ENCODE results near the gene KIF7.
A peak's percentile ranks its signal among the peaks of the same experiment; 100 is the strongest.

The KIF7 gene

DNA sequence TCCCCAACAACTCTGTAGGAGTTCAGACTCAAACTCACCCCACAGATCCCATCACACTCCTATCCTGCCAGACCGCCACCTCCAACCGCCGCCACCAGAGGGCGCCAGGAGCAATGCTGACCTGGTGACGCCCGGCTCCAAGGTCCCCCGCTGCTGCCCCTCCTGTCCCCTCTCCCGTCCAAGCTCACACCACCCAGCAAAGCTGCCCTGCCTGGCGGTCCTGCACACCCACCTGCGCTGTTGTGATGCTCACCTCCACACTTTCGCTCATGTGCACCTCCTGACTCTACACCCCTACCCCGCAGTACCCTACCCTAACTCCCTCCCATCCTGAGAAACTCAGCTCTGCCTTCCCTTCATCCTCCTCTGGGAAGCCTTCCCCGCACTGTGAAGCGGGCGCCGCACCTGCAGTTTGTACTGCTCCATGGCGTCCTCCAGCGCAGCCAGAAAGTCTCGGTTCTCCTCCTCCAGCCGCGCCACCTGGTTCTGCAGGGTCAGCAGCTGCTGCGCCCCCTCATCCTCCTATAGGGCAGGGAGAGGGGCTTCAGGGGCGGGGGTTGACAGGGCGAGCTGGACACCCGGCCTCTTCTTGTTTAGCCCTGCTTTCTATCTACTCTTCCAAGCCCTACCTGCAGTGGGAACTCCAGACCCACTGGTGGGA is 7.9 kb downstream of the KIF7 start:
- DNase-seq (ENCODE audit: low read depth) = peak; percentile 52

DNA sequence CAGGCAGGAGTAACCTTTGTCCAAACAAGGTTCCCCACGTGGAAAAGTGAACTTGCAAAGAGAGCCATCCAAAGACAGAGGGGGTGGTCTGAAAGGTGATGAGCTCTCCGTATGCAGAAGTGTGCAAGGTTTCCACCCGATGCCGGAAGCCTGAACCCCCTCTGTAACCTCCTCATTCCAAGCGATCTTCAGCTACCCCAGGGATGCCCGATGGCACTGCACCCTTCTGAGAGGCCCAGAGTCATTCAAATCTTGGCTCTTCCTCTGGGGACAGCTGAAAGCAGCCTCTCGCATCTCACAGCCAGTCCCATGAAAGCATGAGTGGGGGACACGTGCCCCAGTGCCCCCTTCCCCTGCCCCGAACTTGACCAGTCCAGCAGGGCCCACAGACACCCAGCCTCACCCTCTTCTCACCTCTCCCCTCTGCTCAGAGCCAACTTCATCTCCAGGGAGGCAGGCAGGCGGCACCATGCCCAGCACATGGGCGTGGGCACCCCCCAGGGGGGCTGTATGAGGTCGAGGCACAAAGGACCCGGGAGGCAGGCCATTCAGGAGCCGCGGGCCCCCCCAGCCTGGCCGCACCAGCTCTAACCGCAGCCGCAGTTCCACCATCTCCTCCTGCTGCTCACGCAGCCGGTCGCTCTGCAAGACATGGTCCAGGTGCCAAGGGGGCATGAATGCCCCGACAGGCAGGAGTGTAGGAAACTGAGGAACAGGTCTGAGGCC is 8.7 kb downstream of the KIF7 start:
- DNase-seq (ENCODE audit: low read depth) = no peak

DNA sequence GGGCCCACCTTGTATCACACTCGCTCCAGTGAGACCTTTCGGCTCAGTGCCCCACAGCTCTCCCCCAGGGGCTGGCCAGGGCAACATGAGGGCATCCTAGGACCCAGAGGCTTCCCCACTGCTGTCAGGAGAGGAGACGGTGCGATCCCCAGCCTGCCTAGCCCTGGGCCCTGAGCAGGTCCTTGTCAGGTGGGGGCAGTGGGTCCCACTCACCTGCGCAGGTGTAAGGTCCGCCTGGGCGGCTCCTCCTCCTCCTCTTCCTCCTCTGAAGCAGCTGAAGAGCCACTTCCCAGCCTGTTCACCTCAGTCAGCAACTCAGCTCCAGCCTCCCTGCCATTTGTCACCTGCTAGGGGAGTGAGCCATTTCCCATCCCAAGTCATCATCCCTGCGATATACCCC is 9.6 kb downstream of the KIF7 start:
- DNase-seq (ENCODE audit: low read depth) = no peak

DNA sequence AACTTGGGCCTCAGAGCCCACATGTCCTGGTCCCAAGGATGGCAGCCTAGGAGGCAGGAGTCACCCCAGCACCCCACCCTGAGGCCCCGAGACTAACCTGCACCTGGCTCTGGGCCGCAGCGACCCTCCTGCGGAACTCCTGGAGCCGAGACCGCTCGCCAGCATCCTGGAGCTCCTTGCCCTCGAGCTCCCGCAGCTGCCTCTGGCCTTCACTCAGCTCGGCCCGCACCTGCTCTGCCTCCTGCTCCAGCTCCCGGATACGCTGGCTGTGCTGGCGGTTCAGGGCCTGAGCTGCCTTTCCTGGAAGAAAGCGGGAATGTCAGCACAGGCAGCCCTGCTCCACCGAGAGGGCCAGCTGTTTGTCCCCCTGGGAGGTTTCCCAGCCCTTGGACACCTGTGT is 13.2 kb downstream of the KIF7 start:
- DNase-seq (ENCODE audit: low read depth) = no peak

DNA sequence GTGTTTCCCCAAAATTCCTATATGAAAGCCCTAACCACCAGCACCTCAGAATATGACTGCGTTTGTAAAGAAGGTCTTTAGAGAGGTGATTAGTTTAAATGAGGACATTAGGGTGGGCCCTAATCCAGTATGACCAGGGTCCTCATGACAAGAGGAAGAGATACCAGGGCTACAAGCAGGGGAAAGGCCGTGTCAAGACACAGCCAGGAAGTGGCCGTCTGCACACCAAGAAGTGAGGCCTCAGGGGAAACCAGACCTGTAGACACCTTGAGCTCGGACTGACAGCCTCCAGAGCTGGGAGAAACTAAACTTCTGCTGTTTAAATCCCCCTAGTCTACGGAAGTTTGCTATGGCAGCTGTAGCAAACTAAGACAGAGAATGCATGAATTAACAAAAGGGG is 14.2 kb downstream of the KIF7 start:
- no peak for DNase-seq (ENCODE audit: low read depth)

DNA sequence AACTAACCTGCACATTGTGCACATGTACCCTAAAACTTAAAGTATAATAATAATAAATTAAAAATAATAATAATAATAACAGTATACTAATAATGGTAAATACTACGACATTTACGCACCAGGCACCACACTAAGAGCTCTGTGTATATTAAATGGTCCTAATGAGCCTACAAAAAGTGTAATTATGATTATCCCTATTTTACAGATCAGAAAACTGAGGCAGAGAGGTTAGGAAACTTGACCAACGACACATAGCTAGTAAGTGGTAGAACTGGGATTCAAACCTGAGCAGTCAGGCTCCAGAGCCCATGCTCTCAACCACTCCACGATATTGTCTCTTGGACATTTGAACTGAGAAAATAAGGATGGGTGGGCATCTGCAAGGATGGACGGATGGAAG is 15.0 kb downstream of the KIF7 start:
- no peak for DNase-seq (ENCODE audit: low read depth)

DNA sequence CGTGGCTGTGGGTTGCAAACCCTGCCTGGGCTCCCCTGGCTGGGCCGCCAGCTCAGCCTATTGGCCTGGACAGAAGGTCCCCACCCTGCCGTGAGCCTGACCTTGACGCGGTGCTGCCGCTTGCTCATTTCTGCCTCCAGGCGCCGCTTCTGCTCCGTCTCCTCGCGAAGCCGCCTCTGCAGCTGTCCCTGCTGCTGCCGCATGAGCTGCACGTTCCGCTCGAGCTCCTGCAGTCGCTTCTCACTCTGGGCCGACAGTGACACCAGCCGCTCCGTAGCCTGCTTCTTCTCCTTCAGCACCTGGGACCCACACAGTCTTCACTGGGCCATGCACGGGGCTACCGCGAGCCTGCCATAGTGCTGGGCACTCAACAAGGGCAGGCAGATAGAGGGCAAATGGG is 21.7 kb downstream of the KIF7 start:
- DNase-seq (ENCODE audit: low read depth) = no peak

DNA sequence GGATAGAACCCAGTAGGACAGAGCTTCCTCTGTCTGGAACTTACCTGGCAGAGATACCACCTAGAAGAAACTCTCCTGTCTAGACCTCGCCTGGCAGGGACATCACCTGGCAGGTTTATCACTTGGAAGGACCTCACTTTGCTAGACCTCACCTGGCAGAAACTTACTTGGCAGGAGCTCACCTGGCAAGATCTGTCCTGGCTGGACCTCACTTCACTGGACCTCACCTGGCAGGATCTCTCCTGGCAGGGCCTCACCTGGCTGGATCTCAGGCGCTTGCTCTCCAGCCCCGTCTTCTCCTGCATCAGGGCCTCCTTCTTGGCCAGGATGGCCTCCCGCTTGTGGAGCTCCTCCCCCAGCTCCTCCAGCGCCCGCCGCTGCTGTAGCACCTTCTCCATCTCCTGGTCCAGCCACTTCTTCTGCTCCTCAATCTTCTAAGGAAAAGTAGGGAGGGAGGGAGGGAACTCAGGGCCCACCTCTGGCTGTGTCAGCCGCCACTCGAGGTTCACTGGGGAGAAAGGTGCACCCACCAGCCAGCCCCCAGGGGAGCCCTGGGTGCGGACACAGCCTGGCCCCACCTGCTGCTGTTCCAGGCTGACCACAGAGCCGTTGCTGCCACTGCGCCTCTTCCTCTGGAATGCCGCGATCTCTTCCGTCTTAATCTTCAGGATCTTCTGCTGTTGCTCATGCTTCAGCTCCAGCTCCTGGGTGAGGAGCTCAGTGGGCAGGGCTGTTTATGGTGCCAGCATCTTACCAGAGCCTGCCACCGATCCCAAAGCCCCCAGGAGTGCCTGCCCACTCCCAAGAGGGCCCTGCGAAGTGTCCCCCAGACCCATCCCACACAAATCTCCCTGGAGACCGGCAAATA is 22.5 kb downstream of the KIF7 start:
- DNase-seq (ENCODE audit: low read depth) = no peak

DNA sequence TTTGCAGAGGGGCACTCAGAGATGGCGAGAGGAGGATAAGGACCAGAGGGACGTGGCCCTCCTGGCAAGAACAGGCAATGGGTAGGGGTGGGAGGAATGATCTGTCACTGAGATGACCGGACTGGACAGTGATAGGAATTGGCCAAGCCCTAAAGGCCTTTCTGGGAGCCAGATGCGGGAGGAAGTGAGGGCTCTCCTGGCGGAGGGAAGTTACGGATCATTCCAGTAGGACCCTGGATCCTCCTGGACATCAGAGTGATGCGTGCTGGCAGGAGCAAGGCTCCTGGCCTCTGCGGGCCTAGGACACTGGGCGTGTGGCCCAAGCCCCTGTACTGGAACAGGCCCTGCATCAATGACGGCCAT is 23.4 kb downstream of the KIF7 start:
- no peak for DNase-seq (ENCODE audit: low read depth)

DNA sequence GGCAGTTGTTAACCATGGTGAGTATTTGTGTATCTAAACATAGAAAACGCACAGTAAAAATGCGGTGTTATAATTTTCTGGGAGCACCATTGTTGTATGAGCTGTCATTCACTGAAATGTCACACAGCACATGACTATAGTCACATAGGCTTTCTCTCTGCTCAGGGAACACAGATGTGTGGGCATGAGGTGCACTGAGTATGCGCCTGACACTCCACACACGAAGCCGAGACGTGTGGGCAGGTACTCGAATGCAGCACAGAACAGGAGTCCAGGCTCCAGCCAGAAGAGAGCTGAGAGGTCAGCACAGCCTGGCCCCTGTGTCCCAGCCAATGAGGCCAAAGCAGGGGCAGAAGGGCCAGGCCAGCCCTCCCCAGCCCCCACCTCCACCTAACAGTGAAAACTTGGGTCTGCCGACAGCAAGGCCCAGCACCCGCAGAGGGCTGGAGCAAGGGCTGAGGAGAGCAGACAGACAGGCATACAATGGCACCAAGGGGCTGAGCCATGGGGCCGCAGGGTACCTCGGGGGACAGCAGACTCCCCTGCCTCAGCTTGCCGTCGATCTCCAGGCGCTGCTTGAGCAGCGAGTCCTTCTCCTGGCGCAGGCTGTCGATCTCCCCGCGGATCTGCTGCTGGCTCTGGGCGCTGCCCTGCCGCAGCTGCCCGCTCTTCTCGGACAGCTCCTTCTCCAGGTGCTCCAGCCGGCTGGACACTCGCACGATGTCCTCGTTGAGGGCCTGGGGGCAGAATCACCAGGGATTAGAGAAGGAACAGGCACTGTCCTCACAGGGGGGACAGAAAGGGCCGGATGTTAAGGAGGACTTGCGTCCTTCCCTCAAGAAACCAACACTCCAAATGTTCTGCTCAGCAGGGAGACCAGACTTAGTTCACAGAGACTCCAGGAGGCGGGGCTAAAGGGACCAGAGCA is 24.0 kb downstream of the KIF7 start:
- DNase-seq (ENCODE audit: low read depth) = no peak

DNA sequence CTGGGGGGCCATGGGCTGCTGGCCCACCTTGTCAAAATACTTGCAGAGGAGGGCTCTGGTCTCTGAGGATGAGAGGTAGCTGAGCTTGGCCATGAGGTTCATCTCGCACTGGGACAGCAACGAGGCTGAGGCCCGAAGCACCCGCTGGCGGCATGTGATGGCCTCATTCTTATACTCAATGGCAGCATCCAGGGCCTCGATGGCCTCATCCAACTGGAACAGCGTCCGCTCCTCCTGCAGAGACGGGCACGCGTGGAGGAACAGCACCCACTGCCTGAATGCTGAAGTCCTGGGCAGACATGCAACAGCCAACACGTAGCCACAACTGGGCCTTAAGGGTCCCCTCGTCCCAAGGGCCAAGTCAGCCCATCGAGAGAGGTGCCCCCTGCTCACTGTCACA is 25.0 kb downstream of the KIF7 start:
- no peak for DNase-seq (ENCODE audit: low read depth)

DNA sequence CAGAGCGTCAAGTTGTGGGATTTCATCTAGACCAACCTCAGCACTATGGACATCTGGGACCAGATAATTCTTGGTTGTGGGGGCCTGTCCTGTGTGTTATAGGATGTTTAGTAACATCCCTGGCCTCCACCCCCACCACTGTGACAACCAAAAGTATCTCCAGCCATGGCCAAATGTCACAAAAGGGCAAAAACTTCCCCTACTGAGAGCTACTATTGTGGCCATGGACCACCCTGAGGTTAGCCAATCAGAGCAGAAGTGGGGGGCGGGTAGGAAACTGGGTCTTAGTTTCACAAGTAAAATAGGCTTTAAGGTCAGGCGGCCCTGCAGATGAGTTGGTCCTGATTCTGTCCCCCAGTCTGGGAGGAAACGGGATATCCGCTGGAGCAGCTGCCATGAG is 25.4 kb downstream of the KIF7 start:
- DNase-seq (ENCODE audit: low read depth) = no peak

DNA sequence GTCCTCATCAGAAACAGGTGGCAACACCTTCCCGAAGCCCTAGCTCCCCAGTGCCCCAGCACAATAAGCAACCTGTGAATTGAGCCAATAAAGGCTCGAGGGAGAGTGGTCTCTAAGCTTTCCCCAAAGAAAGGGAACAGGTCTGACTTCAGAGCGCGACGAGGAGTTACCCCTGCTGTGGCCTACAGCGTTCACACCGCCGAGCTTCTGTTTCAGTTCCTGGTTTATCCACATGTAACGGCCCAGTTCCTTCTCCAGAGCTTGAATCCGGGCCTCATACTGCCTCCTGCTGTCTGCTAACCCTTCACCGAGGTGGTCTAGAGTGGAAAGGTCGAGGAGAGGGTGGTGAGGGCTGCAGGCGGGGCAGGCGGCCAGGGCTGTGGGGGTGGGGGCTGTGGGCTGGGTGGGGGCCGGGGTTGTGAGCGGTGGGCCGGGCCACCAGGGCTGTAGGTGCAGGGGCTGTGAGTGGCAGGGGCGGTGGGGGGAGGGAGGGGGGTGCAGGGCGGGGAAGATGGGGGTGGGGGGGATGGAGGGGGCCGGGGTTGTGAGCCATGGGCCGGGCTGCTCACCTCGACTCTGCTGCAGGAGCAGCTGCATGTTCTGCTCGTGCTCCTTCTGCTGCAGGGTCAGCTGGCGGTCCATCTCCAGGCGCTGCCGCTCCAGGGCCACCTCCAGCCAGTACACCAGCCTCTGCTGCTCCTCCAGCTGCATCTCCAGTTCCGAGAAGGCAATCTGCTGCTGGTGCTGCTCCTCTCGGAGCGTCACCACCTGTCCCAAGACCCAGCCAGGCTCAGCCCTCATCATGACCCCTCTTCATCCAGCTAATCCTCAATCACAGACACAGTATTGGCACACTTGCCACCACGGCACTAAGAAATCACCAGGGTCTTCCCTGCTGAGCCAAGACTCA is 26.2 kb downstream of the KIF7 start:
- no peak for DNase-seq (ENCODE audit: low read depth)

DNA sequence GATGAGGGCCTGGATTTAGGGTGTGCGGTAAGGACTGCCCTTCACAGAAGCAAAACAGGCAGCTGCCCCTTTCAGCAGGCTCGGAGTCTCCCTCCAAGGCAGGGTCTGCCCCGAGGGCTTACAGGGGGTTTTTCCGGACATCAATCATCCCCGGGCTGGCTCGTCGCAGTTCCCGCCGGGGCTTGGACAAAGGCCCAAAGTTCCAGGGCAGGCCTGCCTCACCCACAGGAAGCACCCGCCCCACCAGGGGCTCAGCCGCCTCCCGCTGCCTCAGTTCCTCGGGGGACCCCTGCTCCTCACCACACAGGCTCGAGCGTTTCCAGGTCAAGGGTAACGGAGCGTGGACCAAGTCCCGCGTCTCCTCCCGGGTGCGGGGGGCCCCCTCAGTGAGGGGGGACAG is 27.0 kb downstream of the KIF7 start:
- no peak for DNase-seq (ENCODE audit: low read depth)

DNA sequence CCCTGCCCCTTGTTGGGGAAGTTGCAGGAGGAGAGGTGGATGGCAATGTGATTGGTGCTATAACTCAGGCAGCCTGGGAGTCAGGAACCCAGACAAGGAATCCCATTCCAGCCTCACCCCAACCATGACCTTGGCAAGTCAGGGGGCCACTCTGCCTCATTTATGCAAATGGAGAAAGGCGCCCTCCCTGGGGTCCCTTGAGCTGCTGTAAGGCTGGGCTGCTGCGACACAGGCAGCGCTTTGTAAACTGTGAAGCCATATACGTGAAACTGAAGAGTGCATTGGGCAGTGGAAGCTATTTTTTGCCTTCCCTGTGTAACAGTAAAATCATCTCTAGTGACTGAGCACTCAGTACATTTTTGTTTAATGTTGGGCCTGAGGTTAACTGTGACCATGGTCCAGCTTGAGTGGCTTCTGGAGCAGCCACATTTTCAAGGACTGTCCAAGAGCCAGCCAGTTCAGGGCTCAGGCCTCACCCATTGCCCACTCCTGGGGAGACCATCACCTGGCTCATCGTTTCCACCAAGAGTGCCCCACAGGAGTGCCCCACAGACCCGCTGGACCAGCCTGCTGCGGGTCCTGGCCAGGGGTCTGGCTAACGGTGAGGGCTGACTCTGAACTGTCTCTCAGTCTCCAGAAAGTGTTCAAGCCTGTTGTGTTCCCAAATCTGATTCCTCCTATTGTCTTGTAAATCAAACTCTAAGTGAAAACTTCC is 27.9 kb downstream of the KIF7 start:
- DNase-seq (ENCODE audit: low read depth) = no peak

DNA sequence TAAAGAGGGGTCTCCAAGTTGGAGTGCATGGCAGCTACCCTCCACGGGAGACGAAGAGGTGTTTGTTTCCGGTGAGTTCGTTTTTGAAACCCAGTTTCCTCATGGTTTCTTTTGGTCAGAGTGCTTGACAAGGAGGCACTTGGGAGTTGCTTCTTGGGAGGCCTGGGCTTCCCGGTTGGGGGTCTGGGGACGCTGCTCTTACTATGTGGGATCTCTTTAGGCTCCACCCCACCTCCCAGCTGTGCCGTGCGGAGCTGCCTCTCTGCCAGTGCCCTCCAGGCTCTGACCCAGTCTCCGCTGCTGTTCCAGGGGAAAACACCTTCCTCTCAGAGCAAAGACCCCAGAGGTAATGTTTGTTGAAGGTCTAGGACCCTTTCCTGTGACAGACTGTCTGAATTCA is 29.6 kb downstream of the KIF7 start:
- DNase-seq (ENCODE audit: low read depth) = no peak

DNA sequence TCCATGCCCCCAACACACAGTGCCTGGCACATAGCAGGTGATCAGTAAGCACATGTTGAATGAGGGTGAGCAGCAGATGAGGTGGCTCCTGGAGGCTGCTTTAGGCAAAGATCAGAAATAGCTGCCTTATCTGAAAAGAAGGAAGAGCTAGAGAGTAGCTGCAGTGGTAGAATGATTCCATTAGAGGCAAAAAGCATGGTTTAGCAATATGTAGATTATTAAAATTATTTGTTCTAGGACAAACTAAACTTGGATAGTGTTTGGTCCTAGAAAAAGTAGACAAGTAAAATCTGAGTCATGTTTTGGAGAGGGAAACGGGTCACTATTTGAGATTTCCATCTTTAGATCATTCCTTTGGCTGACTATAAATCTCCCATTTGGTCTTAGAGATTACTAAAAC is 32.1 kb downstream of the KIF7 start:
- DNase-seq (ENCODE audit: low read depth) = no peak

DNA sequence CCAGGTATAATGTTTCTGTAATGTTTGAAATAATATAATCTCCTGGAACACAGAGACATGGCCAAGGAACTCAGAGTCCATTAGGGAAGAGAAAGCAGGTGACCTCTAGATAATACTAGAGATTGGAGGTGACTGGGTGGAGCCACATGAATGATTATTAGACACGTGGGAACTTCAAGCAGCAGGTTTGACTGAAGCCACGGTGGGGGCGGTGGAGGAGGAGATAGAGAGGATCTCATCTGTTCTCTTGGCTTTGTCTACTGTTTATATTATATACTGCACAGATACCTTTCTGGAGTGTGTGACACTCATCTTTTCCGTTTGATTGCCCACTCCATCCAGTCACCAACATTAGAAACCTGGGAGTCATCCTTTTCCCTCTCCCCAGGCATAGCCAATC is 33.7 kb downstream of the KIF7 start:
- DNase-seq (ENCODE audit: low read depth) = no peak

DNA sequence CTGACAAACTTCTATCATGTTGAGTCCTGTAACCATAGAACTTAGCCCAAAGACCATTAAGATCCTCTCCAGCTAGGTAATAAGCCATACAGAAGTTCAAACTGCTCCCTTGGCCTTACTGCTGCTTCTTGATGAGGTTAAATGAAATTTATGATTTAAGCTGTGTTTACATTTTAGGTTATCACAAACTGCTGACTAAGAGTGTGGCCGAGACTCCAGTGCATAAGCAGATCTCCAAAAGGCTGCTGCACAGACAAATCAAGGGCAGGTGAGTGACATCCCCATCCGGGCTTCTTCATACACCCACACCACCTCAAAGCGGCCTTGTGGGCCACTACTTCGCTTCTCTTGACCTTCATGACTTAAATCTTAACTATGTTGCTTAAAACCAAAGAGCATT is 39.0 kb downstream of the KIF7 start:
- no peak for DNase-seq (ENCODE audit: low read depth)

DNA sequence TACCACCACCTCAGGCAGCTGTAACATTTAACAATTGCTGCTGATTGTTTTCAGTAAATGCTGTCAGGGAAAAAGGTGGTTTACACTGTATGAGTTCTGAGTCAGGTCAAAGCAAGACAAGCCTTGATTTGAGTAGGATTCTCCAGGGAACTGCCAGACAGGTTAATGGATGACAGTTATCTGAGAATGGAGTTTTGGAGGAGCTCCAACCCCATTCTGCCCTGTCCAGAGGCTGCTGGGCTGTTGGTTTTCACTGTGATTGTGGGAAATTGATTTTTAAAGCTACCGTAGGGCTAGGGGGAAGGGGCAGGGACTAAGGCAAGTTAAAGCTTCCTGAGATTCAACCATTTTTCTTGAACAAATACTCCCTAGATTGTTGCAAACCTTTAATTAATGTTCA is 40.1 kb downstream of the KIF7 start:
- no peak for DNase-seq (ENCODE audit: low read depth)
